GM21390 (cell line): ENCODE results near the gene MSGN1.

ENCODE experiments used
- ATAC-seq: cut with Tn5 transposase; IDR thresholded peaks from one replicate; pipeline ENCODE4 v1.9.1; 2021; ENCODE audit not compliant: unreplicated experiment

The MSGN1 gene, protein sequence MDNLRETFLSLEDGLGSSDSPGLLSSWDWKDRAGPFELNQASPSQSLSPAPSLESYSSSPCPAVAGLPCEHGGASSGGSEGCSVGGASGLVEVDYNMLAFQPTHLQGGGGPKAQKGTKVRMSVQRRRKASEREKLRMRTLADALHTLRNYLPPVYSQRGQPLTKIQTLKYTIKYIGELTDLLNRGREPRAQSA

DNA sequence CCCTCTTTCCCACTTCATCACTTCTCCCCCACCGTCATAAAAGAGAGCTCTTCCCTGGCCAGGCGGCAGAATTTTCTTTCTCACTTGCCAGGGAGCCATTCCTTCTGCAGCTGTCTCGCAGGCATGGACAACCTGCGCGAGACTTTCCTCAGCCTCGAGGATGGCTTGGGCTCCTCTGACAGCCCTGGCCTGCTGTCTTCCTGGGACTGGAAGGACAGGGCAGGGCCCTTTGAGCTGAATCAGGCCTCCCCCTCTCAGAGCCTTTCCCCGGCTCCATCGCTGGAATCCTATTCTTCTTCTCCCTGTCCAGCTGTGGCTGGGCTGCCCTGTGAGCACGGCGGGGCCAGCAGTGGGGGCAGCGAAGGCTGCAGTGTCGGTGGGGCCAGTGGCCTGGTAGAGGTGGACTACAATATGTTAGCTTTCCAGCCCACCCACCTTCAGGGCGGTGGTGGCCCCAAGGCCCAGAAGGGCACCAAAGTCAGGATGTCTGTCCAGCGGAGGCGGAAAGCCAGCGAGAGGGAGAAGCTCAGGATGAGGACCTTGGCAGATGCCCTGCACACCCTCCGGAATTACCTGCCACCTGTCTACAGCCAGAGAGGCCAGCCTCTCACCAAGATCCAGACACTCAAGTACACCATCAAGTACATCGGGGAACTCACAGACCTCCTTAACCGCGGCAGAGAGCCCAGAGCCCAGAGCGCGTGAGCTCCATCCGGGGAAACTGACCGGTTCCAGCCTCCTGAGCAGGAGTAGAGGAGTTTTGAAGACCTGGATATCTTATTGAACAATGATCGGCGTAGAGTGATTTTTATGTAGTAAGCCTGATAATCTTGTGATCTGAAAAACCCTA, at the start of gene MSGN1:
Gene MSGN1, plus strand, starts transcription at position 65 of the 850 bp plus-strand sequence. Its CDS starts 59 bp downstream, at position 124.
- no peak for ATAC-seq

DNA sequence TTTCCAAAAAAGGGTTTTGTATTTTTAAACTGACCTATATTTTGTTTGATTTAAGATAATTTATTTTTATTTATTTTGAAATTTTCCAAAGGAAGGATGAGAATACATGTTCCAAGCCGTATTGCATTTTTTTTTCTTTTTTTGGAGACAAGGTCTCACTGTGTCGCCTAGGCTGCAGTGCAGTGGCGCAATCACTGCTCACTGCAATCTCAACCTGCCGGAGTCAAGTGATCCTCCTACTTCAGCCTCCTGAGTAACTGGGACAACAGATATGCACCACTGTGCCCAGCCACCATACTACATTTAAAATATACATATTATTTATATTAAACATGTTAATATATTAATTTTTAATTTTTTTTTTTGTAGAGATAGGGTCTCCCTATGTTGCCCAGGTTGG, 47.4 kb upstream of the MSGN1 start:
- no peak for ATAC-seq

DNA sequence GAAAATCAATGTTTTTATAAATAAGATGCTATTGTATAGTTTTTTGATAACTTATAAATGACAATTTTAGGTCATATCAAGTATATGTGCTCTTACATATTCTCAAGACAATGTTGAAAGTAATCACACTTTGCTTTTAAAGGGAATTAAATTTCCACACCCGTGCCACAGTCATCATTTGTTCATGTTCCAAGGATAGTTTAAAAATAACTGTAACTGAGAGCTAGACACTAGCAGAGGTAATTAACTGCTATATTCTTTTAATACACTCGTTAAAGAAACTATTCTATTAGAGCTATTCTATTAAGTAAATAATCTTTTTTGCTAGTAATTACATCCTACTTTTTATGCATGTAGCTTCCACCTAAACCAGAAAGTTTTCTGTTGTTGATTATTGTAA, 44.3 kb upstream of the MSGN1 start:
- no peak for ATAC-seq

DNA sequence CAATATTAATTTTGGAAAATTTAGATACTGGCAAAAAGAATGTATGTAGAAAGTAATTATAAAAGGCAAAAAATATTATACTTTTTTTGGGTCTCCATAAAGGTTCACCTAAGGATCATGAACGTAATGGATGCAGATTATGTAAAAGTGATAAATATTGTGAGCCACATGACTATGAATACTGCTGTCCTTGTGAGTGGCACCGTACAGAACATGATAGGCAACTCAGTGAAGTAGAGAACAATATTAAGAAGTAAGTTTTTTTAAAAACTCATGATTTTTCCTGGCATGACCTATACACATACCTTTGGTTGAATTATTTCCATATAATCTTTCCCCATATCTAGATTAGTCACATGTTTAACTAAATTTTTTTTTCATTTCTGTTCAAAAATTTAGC, 43.7 kb upstream of the MSGN1 start:
- no peak for ATAC-seq

DNA sequence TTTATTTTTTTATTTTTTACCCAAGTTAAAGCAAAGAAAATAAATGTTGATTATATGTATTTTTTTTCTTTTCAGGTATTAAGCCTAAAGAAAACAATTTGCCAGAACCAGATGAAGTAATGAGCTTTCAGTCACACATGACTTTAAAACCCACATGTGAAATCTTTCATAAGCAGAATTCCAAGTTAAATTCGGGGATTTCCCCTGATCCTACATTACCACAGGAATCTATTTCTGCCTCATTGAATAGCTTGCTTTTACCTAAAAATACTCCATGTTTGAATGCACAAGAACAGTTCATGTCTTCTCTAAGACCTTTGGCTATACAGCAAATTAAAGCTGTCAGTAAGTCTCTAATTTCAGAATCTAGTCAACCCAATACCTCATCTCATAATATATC, 35.7 kb upstream of the MSGN1 start:
- ATAC-seq, result no peak

DNA sequence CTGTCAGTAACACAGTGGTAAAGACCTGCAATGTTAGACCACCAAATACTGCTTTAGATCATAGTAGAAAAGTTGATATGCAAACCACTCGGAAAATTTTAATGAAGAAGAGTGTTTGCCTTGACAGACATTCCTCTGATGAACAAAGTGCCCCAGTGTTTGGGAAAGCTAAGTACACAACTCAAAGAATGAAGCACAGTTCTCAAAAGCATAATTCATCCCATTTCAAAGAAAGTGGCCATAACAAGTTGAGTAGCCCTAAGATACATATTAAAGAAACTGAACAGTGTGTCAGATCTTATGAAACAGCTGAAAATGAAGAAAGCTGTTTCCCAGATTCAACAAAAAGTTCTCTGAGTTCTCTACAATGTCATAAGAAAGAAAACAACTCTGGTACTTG, 34.8 kb upstream of the MSGN1 start:
- ATAC-seq, result no peak

DNA sequence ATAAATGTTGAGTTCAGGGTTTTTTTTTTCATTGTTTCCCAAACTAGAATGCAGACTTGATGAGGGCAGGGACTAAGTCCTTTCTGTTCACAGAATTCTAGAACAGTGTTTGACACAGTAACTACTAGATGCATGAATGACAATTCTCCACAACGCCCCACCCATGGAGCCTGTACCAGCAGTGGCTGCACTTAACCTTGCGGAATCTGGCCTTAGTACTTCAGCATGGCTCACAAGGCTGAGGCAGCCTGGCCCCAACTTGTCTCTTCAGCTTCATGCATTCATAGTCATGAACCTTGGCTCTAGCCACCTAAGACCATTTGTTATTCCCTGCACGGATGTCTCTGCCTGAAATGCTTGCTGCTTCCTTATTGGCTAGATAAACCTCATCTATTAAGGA, 29.5 kb upstream of the MSGN1 start:
- no peak for ATAC-seq

DNA sequence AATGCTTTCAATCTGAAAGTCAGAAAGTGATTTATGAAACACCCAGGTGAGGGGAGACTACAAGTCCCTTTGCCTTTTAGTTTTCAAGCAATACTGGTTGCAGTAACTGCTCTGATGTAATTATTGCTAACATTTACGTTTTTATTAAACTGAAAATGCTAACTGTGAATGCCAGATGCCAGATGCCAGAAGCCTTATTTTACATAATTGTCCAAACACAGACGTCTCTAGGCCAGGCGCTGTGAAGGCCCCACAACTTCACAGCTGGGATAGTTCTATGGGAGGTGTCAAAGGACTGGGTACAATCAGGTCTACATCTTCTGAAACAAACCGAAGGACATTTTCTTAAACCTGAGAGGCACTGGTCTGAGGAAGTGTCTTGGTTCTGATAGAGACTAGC, 27.5 kb upstream of the MSGN1 start:
- ATAC-seq, result no peak

DNA sequence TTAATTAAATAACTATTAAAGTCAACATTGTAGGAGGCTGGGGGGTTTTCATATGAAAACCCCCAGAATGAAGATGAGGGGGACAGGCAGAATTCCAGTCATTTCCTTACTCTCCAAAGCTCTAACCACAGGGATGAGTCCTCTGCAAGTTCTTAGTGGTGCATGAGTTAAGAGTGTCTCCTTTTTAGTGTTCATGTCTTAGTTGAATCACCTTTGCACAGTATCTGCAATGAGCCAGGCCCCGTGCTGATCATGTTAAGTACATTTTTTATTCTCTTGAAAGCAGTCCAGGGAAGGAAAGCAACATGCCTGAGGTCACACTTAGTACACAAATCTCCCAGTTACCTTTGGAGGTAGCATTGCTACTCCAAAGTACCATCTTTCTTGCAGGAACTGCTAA, 25.7 kb upstream of the MSGN1 start:
- no peak for ATAC-seq

DNA sequence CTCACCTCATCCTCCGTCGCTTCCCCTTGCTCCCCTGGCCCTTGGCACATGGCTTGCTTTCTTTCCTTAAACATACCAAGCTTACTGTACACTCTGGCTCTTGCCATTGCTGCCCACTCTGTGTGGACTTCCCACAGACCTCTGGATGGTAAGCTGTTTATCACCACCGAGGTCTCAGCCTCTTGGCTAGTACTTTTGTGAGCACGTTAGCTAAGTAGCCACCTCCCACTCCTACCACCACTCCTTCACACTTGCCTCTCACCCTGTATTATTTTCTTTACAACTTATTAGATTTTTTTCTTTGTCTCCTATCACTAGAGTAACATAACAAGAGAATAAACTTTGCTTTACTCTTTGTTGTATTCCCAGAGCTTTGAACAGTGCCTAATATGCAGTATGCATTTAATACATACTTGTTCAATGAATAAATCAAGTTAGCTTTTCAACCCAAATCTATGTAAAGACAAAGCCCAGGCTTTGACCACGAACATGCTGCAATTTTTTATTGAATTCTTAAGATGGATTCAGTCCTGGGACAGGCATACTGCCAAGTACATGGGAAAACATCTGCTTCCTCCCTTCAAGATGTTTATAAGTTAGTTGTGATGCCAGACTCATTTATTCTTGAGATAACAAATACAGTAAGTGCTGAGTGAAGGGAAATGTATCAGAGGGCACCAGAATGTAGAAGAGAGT, 25.0 kb upstream of the MSGN1 start:
- ATAC-seq, result no peak

DNA sequence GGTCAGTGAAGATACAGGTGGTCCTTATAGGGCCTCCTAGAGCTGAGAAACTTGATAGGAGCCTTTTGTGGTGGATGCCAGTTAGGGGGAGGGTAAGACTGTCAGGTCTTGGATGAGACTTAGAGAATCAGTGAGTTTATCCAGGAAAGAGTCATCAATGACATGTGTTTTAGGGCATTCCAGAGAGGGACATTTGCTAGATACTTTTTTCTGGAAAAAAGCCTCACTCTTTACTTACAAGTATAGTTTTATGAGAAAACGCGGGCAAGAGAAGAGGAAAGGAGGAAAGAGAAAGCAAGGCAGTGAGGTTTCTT, 24.5 kb upstream of the MSGN1 start:
- ATAC-seq, result no peak

DNA sequence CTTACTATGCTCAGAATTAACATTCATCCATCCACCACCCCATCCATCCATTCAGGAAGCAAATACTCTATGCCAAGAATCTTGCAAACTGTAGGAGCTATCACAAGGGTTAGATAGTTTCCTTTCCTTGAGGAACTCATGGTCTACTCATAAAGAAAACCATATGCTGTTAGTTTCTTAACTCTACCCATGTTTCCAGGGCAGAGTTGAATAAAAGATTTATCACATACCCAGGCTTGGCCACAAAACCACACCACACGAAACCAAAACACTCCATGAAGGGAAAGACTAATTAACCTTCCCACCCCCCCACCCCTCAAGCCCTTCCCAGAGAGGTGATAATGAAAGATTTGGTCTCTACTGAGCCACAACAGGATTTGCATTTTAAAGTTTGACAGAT, 23.7 kb upstream of the MSGN1 start:
- ATAC-seq, result no peak

DNA sequence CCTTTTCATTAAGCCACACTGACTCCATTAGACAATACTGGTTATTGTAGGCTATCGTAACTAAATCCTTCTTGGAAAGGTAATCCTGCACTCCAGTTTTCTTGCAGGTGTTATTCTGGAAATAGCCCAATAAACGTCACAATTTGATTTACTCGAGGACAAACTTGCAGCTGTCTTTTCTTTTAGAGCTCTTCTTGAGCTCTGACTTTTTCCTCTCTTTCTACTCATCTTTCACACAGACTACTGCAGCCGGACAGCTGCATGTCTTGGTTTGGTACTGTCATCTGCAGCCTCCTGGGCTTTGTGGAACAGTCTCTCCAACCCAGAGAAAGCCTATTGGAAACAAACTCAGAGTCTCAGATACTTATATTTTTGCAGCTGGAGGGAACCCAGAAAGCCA, 23.0 kb upstream of the MSGN1 start:
- ATAC-seq, result no peak

DNA sequence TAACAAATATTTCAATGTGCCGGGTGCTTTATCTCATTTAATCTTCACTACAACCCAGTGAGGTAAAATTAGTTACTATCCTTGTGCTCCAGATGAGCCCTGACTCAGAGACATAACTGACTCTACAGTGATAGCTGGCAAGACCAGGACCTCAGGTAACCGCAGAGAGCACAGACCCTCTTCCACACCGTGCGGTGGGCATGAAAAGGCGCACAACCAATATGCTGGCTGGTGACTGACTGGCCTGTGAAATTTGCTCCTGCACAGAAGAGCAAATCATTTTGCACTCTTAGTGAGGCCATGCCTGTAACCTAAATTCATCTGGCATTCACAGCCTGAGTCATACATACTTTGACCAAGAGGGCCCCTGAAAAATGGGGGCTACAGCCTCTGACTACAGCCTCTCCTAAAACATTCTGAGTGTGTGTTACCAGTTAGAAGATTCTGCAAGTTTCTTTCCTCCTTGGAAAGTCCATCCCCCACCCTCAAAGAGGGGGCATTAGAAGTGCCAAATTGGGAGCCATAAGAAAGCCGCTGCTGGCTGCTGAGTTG, 22.4 kb upstream of the MSGN1 start:
- no peak for ATAC-seq

DNA sequence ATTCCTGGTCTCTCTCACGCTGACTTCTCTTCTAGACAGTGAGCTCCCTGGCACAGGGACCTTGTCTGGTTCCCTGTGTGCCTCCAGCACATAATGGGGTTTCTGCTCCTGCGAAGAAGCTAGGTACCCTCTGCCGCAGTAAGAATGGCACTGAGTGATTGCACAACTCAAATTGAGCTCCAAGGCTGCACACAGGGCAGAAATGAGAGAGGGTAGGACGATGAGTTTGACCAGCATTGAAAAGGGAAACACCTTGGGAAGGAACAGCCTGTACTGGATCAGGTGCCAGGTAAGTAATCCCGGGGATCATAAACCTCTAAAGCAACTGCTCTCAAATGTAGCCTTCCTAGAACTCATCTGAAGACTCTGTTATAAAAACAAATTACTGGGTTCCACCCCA, 21.0 kb upstream of the MSGN1 start:
- no peak for ATAC-seq

DNA sequence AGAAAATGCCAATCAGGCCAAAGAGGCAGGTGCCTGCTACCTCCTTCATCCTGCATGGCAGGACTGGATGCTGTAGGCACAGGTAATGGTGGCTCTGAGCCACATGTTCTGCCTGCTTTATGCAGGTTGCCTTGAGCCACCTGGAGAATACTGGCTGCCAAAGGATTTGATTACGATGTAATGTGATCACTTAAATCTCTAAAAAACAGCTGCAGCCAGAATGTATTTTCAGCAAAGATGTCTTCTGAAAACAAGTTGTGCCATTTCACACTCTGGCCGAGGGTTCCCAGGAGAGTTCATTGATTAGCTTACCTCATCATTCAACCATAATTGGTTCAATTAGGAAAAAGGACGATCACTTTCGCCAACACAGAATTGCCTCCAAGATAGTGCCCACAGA, 17.9 kb upstream of the MSGN1 start:
- no peak for ATAC-seq

DNA sequence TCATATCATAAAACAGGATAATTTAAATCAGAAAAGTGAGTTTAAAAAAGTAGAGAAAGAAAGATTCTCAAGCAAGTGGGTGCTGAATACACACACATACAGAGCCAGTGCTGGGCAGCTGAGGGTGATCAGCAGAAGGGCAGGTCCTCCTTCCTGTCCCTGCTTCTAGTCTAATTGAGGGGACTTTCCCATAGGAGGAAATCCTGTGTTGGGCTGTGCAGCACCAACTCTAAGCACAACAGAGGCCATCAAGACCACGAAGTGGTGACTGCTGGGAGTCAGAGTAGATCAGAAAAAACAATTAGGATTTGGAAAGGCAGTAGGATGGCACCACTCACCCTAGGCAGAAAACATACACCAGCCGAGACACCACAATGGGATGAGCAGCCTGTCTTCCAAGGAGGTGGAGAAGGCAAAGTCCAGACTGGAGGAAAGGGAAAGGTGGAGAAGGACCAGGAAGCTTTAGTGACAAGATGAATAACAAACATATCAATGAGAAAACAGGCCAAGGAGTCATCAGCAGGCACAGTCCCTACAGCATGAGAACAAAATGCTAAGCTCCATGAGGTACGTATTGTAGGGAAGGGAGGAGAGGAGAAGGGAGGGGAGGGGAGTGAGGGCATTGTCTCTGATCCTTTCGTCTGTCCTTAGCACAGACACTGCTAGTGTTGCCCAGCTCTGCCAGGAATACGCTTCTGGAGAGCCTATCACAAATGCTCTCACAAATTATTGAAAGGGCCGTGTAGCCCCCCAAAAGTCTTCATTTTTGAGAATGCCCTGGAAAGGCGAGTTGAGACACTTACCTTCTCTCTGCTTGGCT, 16.7 kb upstream of the MSGN1 start:
- no peak for ATAC-seq

DNA sequence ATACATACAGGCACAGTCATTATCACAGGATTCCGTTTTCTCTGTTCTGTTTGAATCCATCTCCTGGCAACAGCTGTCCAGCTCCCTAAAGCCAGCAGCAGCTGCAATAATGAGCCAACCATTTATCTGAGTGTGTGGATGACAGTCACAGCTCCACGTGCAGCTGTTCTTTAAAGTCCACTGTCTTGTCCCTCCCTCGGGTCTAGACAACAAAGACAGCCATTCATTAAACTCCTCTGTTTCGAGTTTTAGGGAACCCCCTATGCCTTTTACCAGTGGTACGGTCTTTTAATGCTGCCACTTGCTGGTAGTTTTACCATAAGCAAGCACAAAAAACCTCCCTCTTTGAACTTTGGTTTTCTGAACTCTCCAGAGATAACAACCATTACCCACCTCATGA, 16.0 kb upstream of the MSGN1 start:
- ATAC-seq, result no peak

DNA sequence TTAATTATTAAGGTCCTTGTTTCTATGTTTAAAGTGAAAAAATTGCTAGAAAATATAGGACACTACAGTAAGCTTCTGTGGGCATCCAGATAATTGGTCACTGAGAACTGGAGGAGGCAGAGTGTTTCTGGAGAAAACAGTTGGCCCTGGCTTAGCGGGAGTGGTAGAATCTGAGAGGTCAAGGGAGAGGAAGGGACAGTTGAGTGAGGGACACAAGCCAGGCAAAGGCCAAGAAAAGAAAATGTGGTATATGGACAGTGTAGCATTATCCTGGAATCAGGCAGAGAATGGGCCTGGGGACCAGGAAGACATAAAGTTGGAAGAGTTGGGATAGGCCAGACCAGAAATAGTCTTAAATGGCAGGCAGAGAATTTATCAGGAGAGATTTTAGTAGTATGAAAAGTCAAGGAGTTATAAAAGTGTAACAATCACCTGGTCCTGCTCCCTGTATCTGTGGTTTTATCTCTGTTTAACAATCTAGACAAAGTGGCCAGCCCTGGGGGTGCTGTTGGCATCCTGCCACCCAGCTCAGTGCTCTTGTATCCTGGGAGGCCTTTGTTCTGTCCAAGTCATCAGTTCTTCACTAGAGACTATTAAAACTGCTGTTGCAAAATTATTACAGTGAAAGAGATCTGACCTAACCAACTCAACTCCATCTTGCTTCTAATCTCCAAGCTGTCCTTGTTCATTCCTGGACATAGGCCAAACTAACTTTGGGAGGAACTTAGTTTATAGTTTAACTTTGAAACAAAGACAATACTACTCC, 15.4 kb upstream of the MSGN1 start:
- ATAC-seq, result no peak

DNA sequence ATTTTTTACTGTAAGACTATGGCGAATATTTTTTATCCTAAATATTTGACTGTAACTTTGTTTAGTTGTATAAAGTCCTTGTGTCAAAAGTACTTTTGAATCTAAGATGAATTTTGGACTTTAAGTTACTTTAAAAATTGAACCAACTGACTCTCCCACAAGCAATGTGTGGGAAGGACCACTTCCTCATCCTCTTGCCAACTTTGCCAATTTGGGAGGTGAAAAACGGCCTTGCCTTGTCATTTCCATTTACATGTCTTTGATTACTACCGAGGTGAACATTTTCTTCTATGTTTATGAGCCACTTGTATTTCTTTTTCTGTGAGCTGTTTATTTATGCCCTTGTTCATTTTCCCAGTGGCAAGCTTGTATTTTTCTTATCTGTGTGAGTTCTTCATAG, 12.8 kb upstream of the MSGN1 start:
- no peak for ATAC-seq
